Stromal cell of bone marrow (primary cell): Measurements from ENCODE around the gene TSN.
"Not testable (repeated sequence)": the region's sequence is repeated elsewhere in the genome, so short reads cannot be mapped to it uniquely, and the experiment has no call there.

Source experiments
- DNase-seq: peaks from one replicate; pipeline ENCODE4 v3.0.0-alpha.2; 2012; ENCODE audit warnings: low read depth

Gene TSN

DNA sequence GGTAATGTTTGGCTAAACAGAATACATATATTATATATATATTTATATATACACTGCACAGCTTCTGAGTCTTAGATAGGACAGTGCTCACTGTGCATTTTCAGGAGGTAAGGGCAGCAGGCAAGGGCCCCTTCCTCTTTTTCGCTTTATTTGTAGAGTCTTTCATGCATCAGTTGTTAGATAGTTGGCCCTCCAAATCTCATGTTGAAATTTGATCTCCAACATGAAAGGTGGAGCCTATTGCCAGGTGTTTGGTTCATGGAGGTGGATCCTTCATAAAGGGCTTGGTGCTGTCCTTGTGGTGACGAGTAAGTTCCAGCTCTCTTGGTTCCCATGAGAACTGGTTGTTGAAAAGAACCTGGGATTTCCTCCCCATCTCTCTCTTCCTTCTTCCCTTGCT lies 48.1 kb downstream of the TSN start:
- no peak for DNase-seq

- no peak for DNase-seq
Measured at GRCh38 chr2:121804340-121804739, 48.9 kb downstream of the TSN start.

GRCh38 chr2:121804997-121805765 lies 49.7 kb downstream of the TSN start:
- DNase-seq, result no peak

DNA sequence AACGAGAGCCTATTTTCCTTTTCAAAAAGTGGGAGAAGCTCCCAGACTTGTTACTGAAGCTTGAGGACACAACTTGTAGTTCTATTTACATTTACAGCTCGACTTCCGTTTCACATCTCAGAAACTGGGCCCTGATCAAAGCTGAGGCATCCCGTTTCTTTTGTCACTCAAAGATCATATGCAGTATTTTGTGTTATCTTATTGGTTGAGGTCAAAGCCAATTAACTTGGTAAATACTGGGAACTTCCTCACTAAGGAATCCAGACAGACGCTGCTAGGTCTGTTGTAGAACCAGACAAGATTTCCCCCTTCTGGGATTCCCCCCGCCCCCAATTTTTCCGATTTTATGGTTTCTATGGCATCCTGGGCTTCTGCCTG lies 50.3 kb downstream of the TSN start:
- no peak for DNase-seq

- DNase-seq, result not testable (repeated sequence)
Measured at GRCh38 chr2:121807771-121808170, 52.3 kb downstream of the TSN start.

DNA sequence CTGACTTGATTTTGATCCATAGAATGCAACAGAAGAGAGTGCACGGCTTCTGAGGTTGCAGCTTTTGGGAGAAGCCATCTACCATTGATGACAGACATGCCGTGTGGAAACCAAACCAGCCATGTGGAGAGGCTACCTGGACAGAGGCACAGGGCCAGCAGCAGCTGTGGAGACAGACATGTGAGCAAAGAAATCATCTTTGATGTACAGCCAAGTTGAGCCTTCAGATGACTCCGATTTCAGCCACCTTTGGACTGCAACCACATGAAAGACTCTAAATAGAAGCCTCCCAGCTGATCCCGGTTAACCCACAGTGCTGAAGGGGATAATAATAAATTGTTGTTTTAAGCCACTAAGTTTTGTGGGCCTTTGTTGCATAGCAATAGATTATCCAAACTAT lies 54.2 kb downstream of the TSN start:
- no peak for DNase-seq

- DNase-seq, result peak; percentile 38
Measured at GRCh38 chr2:121810959-121811853, 55.8 kb downstream of the TSN start.

DNA sequence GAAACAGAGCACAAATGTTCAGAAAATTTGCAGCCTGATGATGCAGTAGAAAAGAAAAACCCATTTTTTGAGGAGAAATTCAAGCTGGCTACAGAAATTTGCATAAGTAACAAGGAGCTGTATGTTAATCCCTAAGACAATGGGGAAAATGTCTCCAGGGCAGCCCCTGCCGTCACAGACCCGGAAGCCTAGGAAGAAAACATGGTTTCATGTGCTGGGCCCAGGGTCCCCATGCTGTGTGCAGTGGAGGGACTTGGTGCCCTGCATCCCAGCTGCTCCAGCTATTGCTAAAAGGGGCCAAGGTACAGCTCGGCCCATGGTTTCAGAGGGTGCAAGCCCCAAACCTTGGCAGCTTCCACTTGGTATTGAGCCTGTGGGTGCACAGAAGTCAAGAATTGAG lies 57.6 kb downstream of the TSN start:
- not testable (repeated sequence) for DNase-seq

DNA sequence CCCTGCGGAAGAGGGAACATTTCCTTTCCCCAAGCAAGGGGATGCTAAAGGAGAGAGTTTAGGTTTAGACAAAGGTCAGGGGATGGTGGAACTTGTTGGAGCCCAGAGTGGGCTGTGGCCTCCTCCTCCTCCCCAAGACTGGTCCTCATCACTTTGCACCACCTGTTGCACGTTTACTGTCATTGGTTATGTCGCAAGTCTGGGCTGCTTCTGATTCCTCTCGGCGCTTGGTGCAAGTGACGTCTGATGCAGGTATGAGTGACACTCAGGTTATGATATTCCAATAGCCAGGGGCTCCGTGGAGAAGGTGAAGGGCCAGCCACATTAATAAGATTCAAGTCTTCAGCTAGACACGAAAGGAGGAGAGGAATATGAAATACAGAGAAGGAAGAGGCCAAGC lies 59.8 kb downstream of the TSN start:
- DNase-seq, result no peak

GRCh38 chr2:121816797-121817196 lies 61.3 kb downstream of the TSN start:
- DNase-seq, result no peak

GRCh38 chr2:121817304-121817703 lies 61.9 kb downstream of the TSN start:
- not testable (repeated sequence) for DNase-seq
